Measurements from ENCODE around the gene SPOCK2. TPM values are rescaled to one million over a fixed set of nuclear protein-coding genes. Genes with fewer than 3 reads are reported as not detected.

SPOCK2 gene
- total RNA-seq, 1 experiment from 2014 or later = 1.8 TPM

GRCh38 chr10:72074574-72075375 is 13.6 kb downstream of the SPOCK2 start:
- H3K23me2 ChIP-seq (ENCODE audit: insufficient read length, low read depth, low read length, poor library complexity, severe bottlenecking) = no peaks in the 10 kb centered on the region
- H4K8ac ChIP-seq (replicated peaks; ENCODE audit: insufficient read length, low read depth, low read length) = no peak overlapping the region
- H3K9ac ChIP-seq (ENCODE audit: extremely low read depth, insufficient read length, low read length) = no peak overlapping the region
- H2BK5ac ChIP-seq (ENCODE audit: insufficient read length, low read length) = no peak overlapping the region
- no peak overlapping the region for H2AK5ac ChIP-seq (ENCODE audit: insufficient read length, low read length)
- Mint-ChIP-seq H3K27ac (0 out of 7 replicates have a peak overlapping the region, but pooled peaks of 1 of the 3 experiments have one; percentile 19), H3K27me3 (ENCODE audit: low read depth) (no peaks in the 10 kb centered on the region; the same call in none of the 2 replicates), H3K4me3 (no peak overlapping the region), H3K36me3 (ENCODE audit: insufficient read depth in 1 of 3, low read depth in 3 of 3) (no peaks in the 10 kb centered on the region), H3K4me1 (peaks cover 8 to 27% of the 10 kb centered on the region in 2 experiments; a peak in 3 of 4 replicates), H3K9me3 (no peaks in the 10 kb centered on the region)
- no peak overlapping the region for H2BK120ac ChIP-seq (ENCODE audit: low read depth, low read length, poor library complexity, severe bottlenecking)
- no peak overlapping the region for H3K4ac ChIP-seq (ENCODE audit: low read depth, low read length)
- no peak overlapping the region for H4K5ac ChIP-seq (ENCODE audit: insufficient read length, low read depth, low read length)
- H4K20me1 ChIP-seq (ENCODE audit: control insufficient read depth, insufficient read depth, insufficient read length) = no peaks in the 10 kb centered on the region
- no peaks in the 10 kb centered on the region for H3K27me3 ChIP-seq (ENCODE audit: insufficient read depth, low read length)
- peak overlapping the region; percentile 34 for H3K18ac ChIP-seq (ENCODE audit: insufficient read length, low read depth, low read length)
- H3K79me2 ChIP-seq (ENCODE audit: insufficient read depth, low read length) = no peaks in the 10 kb centered on the region
- no peak overlapping the region for H3T11ph ChIP-seq (ENCODE audit: low read length)
- DNase-seq = no peak
- H3K79me1 ChIP-seq (ENCODE audit: insufficient read depth, low read depth, low read length, poor library complexity, severe bottlenecking) = no peaks in the 10 kb centered on the region
- no peak overlapping the region for H3K56ac ChIP-seq (ENCODE audit: insufficient read length, low read depth, low read length)
- no peak overlapping the region for H2BK15ac ChIP-seq (ENCODE audit: low read depth, low read length)
- no peak overlapping the region for H2BK20ac ChIP-seq (ENCODE audit: low read depth, low read length, poor library complexity, severe bottlenecking)
- WGBS (ENCODE audit: extremely low coverage, insufficient read length, low lambda C conversion rate) = no CpG with 5 or more reads among the region's 18 CpGs
- no peak overlapping the region for H3K23ac ChIP-seq (ENCODE audit: insufficient read length, low read depth, low read length)
- no peaks in the 10 kb centered on the region for H3K4me1 ChIP-seq (ENCODE audit: insufficient read depth, low read length)
- TF ChIP-seq CTCF (conservative IDR thresholded peaks at IDR 0.05) = no peak
- H3K14ac ChIP-seq (ENCODE audit: insufficient read depth, low read length) = no peak overlapping the region; the same call in 1 of the 2 replicates
- H3K4me2 ChIP-seq (ENCODE audit: insufficient read depth, insufficient read length, low read length) = no peak overlapping the region
- H4K91ac ChIP-seq (ENCODE audit: insufficient read length, low read depth, low read length) = no peak overlapping the region
- no peak overlapping the region for H2BK12ac ChIP-seq (ENCODE audit: insufficient read length, low read depth, low read length)
- no peaks in the 10 kb centered on the region for H3K9me3 ChIP-seq (ENCODE audit: control insufficient read depth, low read depth, low read length)
- H2AFZ ChIP-seq (ENCODE audit: low read length) = no peak overlapping the region
- no peak overlapping the region for H3K27ac ChIP-seq (ENCODE audit: insufficient read length, low read depth, low read length)
